OCI-LY7 (cell line): ENCODE data around the gene SNX24. TPM values are rescaled to one million over a fixed set of nuclear protein-coding genes. Genes with fewer than 3 reads are reported as not detected.

ENCODE experiments used
- BruUV-seq: library from RNA; stranded (reverse); fragments of 400-500 nt; replicated peaks from 2 replicates; lab custom pipeline; 2021; lab: Mats Ljungman, UMichigan
- CTCF ChIA-PET: fragments of 300-600 bp; sonication (Branson Sonifier 250); formaldehyde crosslinking; loops from one replicate; lab custom pipeline; 2022; ENCODE audit warnings: antibody characterized with exemption; ENCODE audit not compliant: unreplicated experiment; lab: Charles Lee
- POLR2A ChIA-PET: fragments of 300-600 bp; sonication (Branson Sonifier 250); formaldehyde crosslinking; loops from one replicate; lab custom pipeline; 2022; ENCODE audit warnings: antibody characterized with exemption; lab: Charles Lee
- DNase-seq: peaks from one replicate; pipeline ENCODE4 v3.0.0-alpha.2; 2015; ENCODE audit warnings: low spot score
- H2AFZ ChIP-seq: fragments of 200-600 bp; sonication (generic), shearing (Covaris generic); 2 replicates; pipeline ENCODE4 v1.6.1; 2014; ENCODE audit warnings: mild to moderate bottlenecking, antibody characterized with exemption, low read length, moderate library complexity
- H3K27ac ChIP-seq: fragments of 200-600 bp; sonication (generic); 2 replicates; pipeline ENCODE4 v1.5.1; 2014; ENCODE audit warnings: mixed run types, low read depth, mild to moderate bottlenecking, moderate library complexity, low read length, inconsistent platforms; ENCODE audit not compliant: poor library complexity, severe bottlenecking
- H3K36me3 ChIP-seq: fragments of 200-600 bp; sonication (generic); 2 replicates; pipeline ENCODE4 v1.6.1; 2014; ENCODE audit warnings: mild to moderate bottlenecking, antibody characterized with exemption, low read length, moderate library complexity, mixed read lengths; ENCODE audit not compliant: insufficient read depth
- H3K4me1 ChIP-seq: fragments of 200-600 bp; sonication (generic); 2 replicates; pipeline ENCODE4 v1.5.1; 2014; ENCODE audit warnings: mild to moderate bottlenecking, low read length; ENCODE audit not compliant: insufficient read depth, poor library complexity, severe bottlenecking
- H3K4me2 ChIP-seq: fragments of 200-600 bp; sonication (generic); 2 replicates; pipeline ENCODE4 v1.6.1; 2014; ENCODE audit warnings: mild to moderate bottlenecking, low read length
- H3K4me3 ChIP-seq: fragments of 200-600 bp; sonication (generic); 2 replicates; pipeline ENCODE4 v1.5.1; 2014; ENCODE audit warnings: mild to moderate bottlenecking, low read depth, low read length; ENCODE audit not compliant: poor library complexity, severe bottlenecking
- H3K79me2 ChIP-seq: fragments of 200-600 bp; sonication (generic); 2 replicates; pipeline ENCODE4 v1.6.1; 2016; ENCODE audit warnings: low read depth, mild to moderate bottlenecking, low read length, moderate library complexity, mixed read lengths; ENCODE audit not compliant: insufficient read depth
- H3K9me2 ChIP-seq: fragments of 200-600 bp; sonication (generic); 2 replicates; pipeline ENCODE4 v1.6.1; 2016; ENCODE audit warnings: mild to moderate bottlenecking, low read length, mixed read lengths; ENCODE audit not compliant: insufficient read depth
- H3K9me3 ChIP-seq: fragments of 200-600 bp; sonication (generic); 2 replicates; pipeline ENCODE4 v1.6.1; 2014; ENCODE audit warnings: mild to moderate bottlenecking, mixed run types, low read length, mixed read lengths
- H4K20me1 ChIP-seq: fragments of 200-600 bp; sonication (generic); 2 replicates; pipeline ENCODE4 v1.6.1; 2014; ENCODE audit warnings: mild to moderate bottlenecking, antibody characterized with exemption, low read length, moderate library complexity, mixed read lengths; ENCODE audit not compliant: insufficient read depth
- EZH2phosphoT487 ChIP-seq: fragments of 200-600 bp; sonication (generic); IDR thresholded peaks from 2 replicates; pipeline ENCODE4 v1.6.1; 2018; ENCODE audit warnings: low read depth, borderline replicate concordance, mild to moderate bottlenecking, mixed run types, antibody characterized with exemption, low read length, moderate library complexity, mixed read lengths
- intact Hi-C: fragments of 100-400 bp; cut with micrococcal nuclease; formaldehyde crosslinking; loops from one replicate; pipeline ENCODE4 v1.10.0; 2022; ENCODE audit not compliant: unreplicated experiment
- total RNA-seq, 2 experiments: library from RNA; depleted of rRNA in 1 of 2; stranded (reverse); fragments of >200 nt in 1 of 2; shearing (Covaris generic) in 1 of 2; gene quantifications; 2 replicates each; pipeline ENCODE4 v1.2.3, GENCODE V29; 2014 to 2022
- TF ChIP-seq, protein P1 (sequence below): fragments of 200-600 bp; sonication (generic); conservative IDR thresholded peaks from 2 replicates; pipeline ENCODE4 v1.5.1; 2014; ENCODE audit warnings: mild to moderate bottlenecking, antibody characterized with exemption, low read length, moderate library complexity, mixed read lengths

Gene SNX24
- total RNA-seq, 2 experiments from 2014 or later, result 6.9 to 14.5 TPM

DNA sequence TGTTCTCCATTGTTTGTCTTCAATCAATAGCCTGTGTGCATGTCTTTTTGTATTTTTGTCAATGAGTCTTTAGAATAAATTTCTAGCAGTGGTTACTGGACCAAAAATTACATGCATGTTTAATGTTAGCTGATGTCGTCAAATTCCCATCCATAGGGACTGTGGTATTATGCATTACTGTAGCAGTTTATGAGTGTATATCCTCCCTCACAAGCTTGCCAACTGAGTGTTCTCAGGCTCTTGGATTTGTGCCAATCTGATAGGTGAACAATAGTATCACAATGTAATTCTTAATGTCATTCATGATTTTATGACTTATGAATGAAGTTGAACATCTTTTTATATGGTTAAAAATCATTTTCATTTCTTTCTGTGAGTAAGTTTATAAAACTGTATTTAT lies 13.0 kb downstream of the SNX24 start:
- TF ChIP-seq, protein P1, sequence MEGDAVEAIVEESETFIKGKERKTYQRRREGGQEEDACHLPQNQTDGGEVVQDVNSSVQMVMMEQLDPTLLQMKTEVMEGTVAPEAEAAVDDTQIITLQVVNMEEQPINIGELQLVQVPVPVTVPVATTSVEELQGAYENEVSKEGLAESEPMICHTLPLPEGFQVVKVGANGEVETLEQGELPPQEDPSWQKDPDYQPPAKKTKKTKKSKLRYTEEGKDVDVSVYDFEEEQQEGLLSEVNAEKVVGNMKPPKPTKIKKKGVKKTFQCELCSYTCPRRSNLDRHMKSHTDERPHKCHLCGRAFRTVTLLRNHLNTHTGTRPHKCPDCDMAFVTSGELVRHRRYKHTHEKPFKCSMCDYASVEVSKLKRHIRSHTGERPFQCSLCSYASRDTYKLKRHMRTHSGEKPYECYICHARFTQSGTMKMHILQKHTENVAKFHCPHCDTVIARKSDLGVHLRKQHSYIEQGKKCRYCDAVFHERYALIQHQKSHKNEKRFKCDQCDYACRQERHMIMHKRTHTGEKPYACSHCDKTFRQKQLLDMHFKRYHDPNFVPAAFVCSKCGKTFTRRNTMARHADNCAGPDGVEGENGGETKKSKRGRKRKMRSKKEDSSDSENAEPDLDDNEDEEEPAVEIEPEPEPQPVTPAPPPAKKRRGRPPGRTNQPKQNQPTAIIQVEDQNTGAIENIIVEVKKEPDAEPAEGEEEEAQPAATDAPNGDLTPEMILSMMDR, result no peak
- no peak for TF ChIP-seq EZH2phosphoT487
- ChIA-PET CTCF (no interaction called here), POLR2A (no interaction called here)
- no peaks in the 10 kb centered on the region for H4K20me1 ChIP-seq
- no peaks in the 10 kb centered on the region for H3K79me2 ChIP-seq
- no peaks in the 10 kb centered on the region for H3K36me3 ChIP-seq
- H3K27ac ChIP-seq, result no peak overlapping the region
- BruUV-seq, result no TSS peak
- H3K9me3 ChIP-seq, result no peaks in the 10 kb centered on the region
- H3K9me2 ChIP-seq, result no peaks in the 10 kb centered on the region
- no peak overlapping the region for H3K4me2 ChIP-seq
- no peaks in the 10 kb centered on the region for H3K4me1 ChIP-seq
- no peak for DNase-seq
- H3K4me3 ChIP-seq, result no peak overlapping the region
- intact Hi-C loops, result no loop called here
- H2AFZ ChIP-seq, result no peak overlapping the region

DNA sequence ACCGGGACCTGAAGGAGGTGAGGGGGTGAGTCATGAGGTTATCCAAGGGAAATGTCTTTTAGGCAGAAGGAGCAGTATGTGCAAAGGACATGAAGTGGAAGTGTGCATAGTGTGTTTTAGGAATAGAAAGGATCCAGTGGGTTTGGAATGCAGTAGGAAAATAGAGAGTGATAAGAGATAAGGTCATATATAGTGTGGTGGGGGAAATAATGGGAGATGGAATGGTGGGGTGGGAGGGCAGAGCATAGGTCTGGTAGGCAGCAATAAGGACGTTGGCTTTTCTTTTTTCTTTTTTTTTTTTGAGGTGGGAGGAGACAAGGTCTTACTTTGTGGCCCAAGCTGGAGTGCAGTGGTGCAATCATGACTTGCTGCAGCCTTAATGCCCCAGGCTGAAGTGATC lies 17.8 kb downstream of the SNX24 start:
- Histone ChIP-seq H2AFZ (no peak overlapping the region), H3K27ac (no peak overlapping the region), H3K4me2 (no peak overlapping the region), H3K9me3 (no peaks in the 10 kb centered on the region), H3K36me3 (no peaks in the 10 kb centered on the region), H3K79me2 (no peaks in the 10 kb centered on the region), H4K20me1 (no peaks in the 10 kb centered on the region), H3K4me3 (no peak overlapping the region), H3K9me2 (no peaks in the 10 kb centered on the region), H3K4me1 (no peaks in the 10 kb centered on the region)
- CTCF ChIA-PET, result no interaction called here
- POLR2A ChIA-PET, result interaction anchor here (0.6 to 0.7 kb wide), 2 partner anchors 12 to 77 kb away, joined by 3 read pairs; no protein-coding TSS in a partner anchor
- no peak for DNase-seq
- TF ChIP-seq, protein P1, result no peak
- TF ChIP-seq EZH2phosphoT487, result no peak
- BruUV-seq, result no TSS peak
- intact Hi-C loops, result no loop called here

DNA sequence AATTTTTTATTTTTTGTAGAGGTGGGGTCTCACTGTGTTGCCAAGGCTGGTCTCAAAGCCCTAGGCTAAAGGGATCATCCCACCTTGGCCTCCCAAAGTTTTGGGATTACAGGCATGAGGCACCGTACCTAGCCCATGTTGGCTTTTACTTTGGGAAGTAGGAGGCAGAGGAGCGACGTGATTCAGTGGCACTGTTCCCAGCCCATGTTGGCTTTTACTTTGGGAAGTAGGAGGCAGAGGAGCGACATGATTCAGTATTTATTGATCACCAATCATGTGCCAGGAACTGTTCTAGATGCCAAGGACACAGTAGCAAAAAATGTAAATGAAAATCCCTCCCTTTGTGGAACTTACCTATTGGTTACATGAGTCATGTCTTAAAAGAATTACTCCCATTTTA lies 18.3 kb downstream of the SNX24 start:
- H3K4me1 ChIP-seq, result no peaks in the 10 kb centered on the region
- TF ChIP-seq EZH2phosphoT487, result no peak
- TF ChIP-seq, protein P1, result no peak
- ChIA-PET CTCF (no interaction called here), POLR2A (no interaction called here)
- no peak overlapping the region for H3K4me3 ChIP-seq
- DNase-seq, result no peak
- H3K9me3 ChIP-seq, result no peaks in the 10 kb centered on the region
- intact Hi-C loops, result no loop called here
- BruUV-seq, result no TSS peak
- no peak overlapping the region for H2AFZ ChIP-seq
- H4K20me1 ChIP-seq, result no peaks in the 10 kb centered on the region
- H3K4me2 ChIP-seq, result no peak overlapping the region
- no peaks in the 10 kb centered on the region for H3K9me2 ChIP-seq
- no peaks in the 10 kb centered on the region for H3K79me2 ChIP-seq
- H3K27ac ChIP-seq, result no peak overlapping the region
- no peaks in the 10 kb centered on the region for H3K36me3 ChIP-seq
